Breast epithelium (tissue), 3 donors: ENCODE results near the gene MSANTD1.

Source experiments
- POLR2A ChIP-seq: fragments of 450-650 bp; IDR thresholded peaks from one replicate; pipeline ENCODE4 v1.6.1; 2016; ENCODE audit warnings: antibody characterized with exemption, mild to moderate bottlenecking, moderate library complexity
- POLR2AphosphoS5 ChIP-seq, 3 donors: sonication (generic); formaldehyde crosslinking; IDR thresholded peaks; one replicate each; pipeline ENCODE4 v1.6.1; 2017; ENCODE audit warnings: antibody characterized with exemption in 3 of 3
- TF ChIP-seq, protein P1 (sequence below), 3 donors: fragments of 450-650 bp; IDR thresholded peaks; one replicate each; pipeline ENCODE4 v1.5.1; 2016 to 2017; ENCODE audit warnings: antibody characterized with exemption in 3 of 3, mild to moderate bottlenecking in 3 of 3, moderate library complexity in 3 of 3

DNA sequence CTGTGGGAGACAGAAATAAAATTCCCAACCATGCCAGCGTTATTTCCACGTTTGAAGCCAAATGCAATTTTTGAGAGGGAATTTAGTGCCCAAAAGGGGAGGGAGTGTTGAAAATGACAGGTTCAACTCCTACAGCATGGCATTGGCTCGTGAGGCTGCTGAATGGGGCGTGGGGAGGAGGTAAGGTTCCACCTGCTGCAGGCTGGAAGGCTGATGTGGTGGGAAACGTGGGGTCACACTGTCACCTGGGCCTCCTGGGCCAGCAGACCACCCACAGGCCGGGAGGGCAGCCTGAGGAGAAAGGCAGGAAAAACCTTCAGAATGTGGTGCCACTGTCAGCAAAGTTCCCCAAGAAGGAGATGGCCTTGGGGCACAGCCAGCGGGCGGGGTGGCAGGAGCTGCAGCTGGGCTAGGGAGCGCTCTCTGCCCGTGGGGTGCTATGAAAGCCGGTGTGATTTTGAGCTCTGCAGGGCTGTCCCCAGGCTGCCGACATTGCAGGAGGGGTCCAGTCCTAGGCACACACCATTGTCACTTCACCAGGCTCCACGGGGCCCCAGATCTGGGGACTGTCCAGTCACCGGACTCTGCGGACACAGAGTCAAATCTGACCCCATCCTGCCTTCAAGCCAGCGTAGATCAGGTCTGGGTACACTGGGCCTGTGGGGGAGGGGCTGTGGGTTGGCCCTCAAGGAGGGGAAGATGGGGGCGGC lies 19.6 kb downstream of the MSANTD1 start:
- TF ChIP-seq, protein P1, sequence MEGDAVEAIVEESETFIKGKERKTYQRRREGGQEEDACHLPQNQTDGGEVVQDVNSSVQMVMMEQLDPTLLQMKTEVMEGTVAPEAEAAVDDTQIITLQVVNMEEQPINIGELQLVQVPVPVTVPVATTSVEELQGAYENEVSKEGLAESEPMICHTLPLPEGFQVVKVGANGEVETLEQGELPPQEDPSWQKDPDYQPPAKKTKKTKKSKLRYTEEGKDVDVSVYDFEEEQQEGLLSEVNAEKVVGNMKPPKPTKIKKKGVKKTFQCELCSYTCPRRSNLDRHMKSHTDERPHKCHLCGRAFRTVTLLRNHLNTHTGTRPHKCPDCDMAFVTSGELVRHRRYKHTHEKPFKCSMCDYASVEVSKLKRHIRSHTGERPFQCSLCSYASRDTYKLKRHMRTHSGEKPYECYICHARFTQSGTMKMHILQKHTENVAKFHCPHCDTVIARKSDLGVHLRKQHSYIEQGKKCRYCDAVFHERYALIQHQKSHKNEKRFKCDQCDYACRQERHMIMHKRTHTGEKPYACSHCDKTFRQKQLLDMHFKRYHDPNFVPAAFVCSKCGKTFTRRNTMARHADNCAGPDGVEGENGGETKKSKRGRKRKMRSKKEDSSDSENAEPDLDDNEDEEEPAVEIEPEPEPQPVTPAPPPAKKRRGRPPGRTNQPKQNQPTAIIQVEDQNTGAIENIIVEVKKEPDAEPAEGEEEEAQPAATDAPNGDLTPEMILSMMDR (IDR thresholded peaks at IDR 0.05) = no peak
- no peak for TF ChIP-seq POLR2A
- TF ChIP-seq POLR2AphosphoS5 (IDR thresholded peaks at IDR 0.05) = no peak
